Smooth muscle cell of bladder (primary cell): ENCODE results near the gene INPPL1. TPM values are rescaled to one million over a fixed set of nuclear protein-coding genes. Genes with fewer than 3 reads are reported as not detected.

ENCODE experiments used
- total RNA-seq: library from RNA; depleted of rRNA; stranded (reverse); fragments of >200 nt; gene quantifications from 2 replicates; pipeline ENCODE4 v1.2.3, GENCODE V29; 2014

Gene INPPL1, protein sequence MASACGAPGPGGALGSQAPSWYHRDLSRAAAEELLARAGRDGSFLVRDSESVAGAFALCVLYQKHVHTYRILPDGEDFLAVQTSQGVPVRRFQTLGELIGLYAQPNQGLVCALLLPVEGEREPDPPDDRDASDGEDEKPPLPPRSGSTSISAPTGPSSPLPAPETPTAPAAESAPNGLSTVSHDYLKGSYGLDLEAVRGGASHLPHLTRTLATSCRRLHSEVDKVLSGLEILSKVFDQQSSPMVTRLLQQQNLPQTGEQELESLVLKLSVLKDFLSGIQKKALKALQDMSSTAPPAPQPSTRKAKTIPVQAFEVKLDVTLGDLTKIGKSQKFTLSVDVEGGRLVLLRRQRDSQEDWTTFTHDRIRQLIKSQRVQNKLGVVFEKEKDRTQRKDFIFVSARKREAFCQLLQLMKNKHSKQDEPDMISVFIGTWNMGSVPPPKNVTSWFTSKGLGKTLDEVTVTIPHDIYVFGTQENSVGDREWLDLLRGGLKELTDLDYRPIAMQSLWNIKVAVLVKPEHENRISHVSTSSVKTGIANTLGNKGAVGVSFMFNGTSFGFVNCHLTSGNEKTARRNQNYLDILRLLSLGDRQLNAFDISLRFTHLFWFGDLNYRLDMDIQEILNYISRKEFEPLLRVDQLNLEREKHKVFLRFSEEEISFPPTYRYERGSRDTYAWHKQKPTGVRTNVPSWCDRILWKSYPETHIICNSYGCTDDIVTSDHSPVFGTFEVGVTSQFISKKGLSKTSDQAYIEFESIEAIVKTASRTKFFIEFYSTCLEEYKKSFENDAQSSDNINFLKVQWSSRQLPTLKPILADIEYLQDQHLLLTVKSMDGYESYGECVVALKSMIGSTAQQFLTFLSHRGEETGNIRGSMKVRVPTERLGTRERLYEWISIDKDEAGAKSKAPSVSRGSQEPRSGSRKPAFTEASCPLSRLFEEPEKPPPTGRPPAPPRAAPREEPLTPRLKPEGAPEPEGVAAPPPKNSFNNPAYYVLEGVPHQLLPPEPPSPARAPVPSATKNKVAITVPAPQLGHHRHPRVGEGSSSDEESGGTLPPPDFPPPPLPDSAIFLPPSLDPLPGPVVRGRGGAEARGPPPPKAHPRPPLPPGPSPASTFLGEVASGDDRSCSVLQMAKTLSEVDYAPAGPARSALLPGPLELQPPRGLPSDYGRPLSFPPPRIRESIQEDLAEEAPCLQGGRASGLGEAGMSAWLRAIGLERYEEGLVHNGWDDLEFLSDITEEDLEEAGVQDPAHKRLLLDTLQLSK
- total RNA-seq, result 55.3 and 72.4 TPM in 2 replicates

DNA sequence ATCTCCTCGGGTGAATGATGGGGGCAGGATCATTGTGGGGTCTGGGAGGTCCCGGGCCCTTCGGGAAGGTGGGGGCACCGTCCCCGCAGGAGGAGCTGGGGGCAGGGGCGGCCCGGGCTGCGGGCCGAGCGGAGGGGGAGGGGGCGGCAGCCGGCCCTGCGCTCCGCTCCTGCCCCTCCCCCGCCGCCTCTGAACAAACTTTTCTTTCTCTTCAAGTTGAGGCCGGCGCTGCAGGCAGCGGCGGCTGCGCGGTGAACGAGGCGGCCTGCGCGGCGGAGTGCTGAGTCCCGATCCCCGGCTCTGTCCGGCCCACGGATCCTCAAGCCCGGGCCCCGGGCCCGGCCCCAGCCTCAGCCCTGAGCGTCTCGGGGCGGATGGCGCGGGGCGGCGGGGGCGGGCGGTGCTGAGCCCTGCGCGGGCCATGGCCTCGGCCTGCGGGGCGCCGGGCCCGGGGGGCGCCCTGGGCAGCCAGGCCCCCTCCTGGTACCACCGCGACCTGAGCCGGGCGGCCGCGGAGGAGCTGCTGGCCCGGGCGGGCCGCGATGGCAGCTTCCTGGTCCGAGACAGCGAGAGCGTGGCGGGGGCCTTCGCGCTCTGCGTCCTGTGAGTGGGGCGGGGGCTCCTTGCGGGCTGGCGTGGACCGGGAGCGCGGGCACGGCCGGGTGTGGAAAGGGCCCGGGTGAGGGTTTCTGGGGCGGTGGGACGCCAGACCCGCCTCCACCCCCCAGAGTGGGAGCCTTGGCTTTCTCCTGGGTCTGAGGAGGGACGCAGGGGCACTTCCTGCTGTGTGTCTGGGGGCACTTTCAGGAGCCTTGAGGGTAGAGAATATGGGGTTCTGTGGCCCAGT lies at the start of gene INPPL1:
Gene INPPL1, plus strand, starts transcription at position 204 of the 847 bp plus-strand sequence. Its CDS starts 218 bp downstream, at position 422.

DNA sequence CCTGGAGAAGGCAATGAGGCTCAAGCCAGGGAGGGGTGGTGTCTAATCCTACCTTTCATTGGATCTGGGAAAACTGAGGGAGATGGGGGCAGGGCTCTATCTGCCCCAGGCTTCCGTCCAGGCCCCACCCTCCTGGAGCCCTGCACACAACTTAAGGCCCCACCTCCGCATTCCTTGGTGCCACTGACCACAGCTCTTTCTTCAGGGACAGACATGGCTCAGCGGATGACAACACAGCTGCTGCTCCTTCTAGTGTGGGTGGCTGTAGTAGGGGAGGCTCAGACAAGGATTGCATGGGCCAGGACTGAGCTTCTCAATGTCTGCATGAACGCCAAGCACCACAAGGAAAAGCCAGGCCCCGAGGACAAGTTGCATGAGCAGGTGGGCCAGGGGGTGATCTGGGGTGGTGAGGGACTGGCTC lies 32.6 kb upstream of the INPPL1 start, which contains the start of gene FOLR1:
Gene FOLR1, plus strand, starts transcription at position 180 of the 421 bp plus-strand sequence. Its CDS starts 34 bp downstream, at position 214.

DNA sequence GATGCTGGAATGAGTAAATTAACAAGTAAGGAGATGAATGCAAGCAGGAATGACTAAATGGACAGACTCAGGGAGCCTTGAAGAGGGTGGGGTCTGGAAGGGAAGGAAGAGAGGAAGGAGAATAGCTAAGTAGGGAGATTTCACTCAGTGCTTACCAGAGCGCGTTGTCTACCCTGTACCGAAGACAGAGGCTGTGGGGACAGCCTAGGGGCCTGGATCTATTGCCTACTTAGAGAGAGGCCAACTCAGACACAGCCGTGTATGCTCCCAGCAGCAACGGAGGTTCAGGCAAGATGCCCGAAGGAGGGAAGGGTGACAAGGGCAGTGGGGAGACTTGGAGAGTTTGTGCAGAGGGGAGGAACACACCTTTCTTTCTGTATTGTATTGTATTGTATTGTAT lies 7.9 kb upstream of the INPPL1 start, which contains the start of gene FOLR2:
Gene FOLR2, plus strand, starts transcription at position 157 of the 400 bp plus-strand sequence. CDS start 1,791 bp downstream, outside the sequence.

DNA sequence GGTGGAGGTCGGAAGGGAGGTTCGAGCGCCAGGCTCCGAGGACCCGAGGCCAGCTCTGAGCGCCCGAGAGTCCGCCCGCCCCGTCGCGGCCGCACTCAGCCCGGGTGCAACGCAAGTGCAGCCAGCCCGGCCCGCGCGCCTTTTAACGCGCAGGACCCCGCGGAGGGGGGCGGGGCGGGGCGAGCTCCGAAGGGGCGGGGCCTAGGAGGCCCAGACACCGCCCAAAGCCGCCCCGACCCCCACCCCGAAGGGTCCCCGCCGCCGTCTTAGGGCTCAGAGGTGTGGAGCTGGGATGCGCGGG lies 19.4 kb downstream of the INPPL1 start, which contains the start of gene PHOX2A:
Gene PHOX2A, minus strand, starts transcription at position 117 of the 301 bp plus-strand sequence. CDS start 172 bp downstream, outside the sequence.

Other genes with a start within 250 kb of the INPPL1 start
- gene IL18BP, start 225.9 kb upstream of the INPPL1 start, total RNA-seq, result 1.7 and 2.8 TPM in 2 replicates
- gene NUMA1, start 144.2 kb upstream of the INPPL1 start, total RNA-seq, result 124 and 153 TPM in 2 replicates
- gene LRRC51, start 143.9 kb upstream of the INPPL1 start, total RNA-seq, result 5.5 and 6.3 TPM in 2 replicates
- gene LAMTOR1, start 121.5 kb upstream of the INPPL1 start, total RNA-seq, result 64.1 and 81.4 TPM in 2 replicates
- gene TOMT, start 118.8 kb upstream of the INPPL1 start, total RNA-seq, result not detected in 2 replicates
- 23.5 and 30.2 TPM in 2 replicates for gene ANAPC15, start 112.1 kb upstream of the INPPL1 start, total RNA-seq
- gene FOLR3, start 89.0 kb upstream of the INPPL1 start, total RNA-seq, result 0.14 and 1.2 TPM in 2 replicates
- not detected in 2 replicates for gene FOLR1, start 32.6 kb upstream of the INPPL1 start, total RNA-seq
- gene FOLR2, start 8.0 kb upstream of the INPPL1 start, total RNA-seq, result not detected in 2 replicates
- not detected in 2 replicates for gene PHOX2A, start 19.4 kb downstream of the INPPL1 start, total RNA-seq
- 22.5 and 27.5 TPM in 2 replicates for gene CLPB, start 209.8 kb downstream of the INPPL1 start, total RNA-seq